Astrocyte (in vitro differentiated cells and primary cell): ENCODE results near the gene SPATA6L. TPM values are rescaled to one million over a fixed set of nuclear protein-coding genes. Genes with fewer than 3 reads are reported as not detected.

Source experiments
- DNase-seq: peaks from one replicate; pipeline ENCODE4 v3.0.0-alpha.2; 2010; ENCODE audit warnings: low read depth
- FAIRE-seq: peaks from 2 replicates; lab custom pipeline; 2011; peaks lifted over from hg19 to GRCh38; lab: Jason Lieb, UNC
- H2AFZ ChIP-seq: 2 replicates; pipeline ENCODE4 v1.6.0; 2012; ENCODE audit warnings: low read depth, low read length, inconsistent platforms
- H3K27ac ChIP-seq: 2 replicates; pipeline ENCODE4 v1.5.1; 2011; ENCODE audit warnings: low read depth, low read length, inconsistent platforms
- H3K27me3 ChIP-seq: 2 replicates; pipeline ENCODE4 v1.6.0; 2011; ENCODE audit warnings: low read length, inconsistent platforms; ENCODE audit not compliant: insufficient read depth
- H3K36me3 ChIP-seq: 2 replicates; pipeline ENCODE4 v1.5.1; 2011; ENCODE audit warnings: low read length, inconsistent platforms; ENCODE audit not compliant: insufficient read depth
- H3K4me1 ChIP-seq: 2 replicates; pipeline ENCODE4 v1.5.1; 2011; ENCODE audit warnings: low read length, inconsistent platforms; ENCODE audit not compliant: insufficient read depth
- H3K4me2 ChIP-seq: 2 replicates; pipeline ENCODE4 v1.6.0; 2012; ENCODE audit warnings: low read length, inconsistent platforms
- H3K4me3 ChIP-seq: 2 replicates; pipeline ENCODE4 v1.5.1; 2011; ENCODE audit warnings: low read depth, mild to moderate bottlenecking, low read length, inconsistent platforms; ENCODE audit not compliant: insufficient read depth
- H3K79me2 ChIP-seq: 2 replicates; pipeline ENCODE4 v1.6.0; 2012; ENCODE audit warnings: mild to moderate bottlenecking, low read length, inconsistent platforms; ENCODE audit not compliant: insufficient read depth
- H3K9ac ChIP-seq: 2 replicates; pipeline ENCODE4 v1.6.0; 2012; ENCODE audit warnings: mild to moderate bottlenecking, low read length, inconsistent platforms
- H3K9me3 ChIP-seq: 2 replicates; pipeline ENCODE4 v1.5.1; 2012; ENCODE audit warnings: low read depth, mild to moderate bottlenecking, low read length, inconsistent platforms; ENCODE audit not compliant: insufficient read depth
- H4K20me1 ChIP-seq: 2 replicates; pipeline ENCODE4 v1.6.0; 2012; ENCODE audit warnings: low read length, inconsistent platforms; ENCODE audit not compliant: insufficient read depth
- H3K27ac Mint-ChIP-seq: one replicate; pipeline ENCODE4 v1.8.0; 2021; ENCODE audit warnings: mild to moderate bottlenecking, mixed read lengths; ENCODE audit not compliant: unreplicated experiment
- H3K27me3 Mint-ChIP-seq: one replicate; pipeline ENCODE4 v1.8.0; 2021; ENCODE audit warnings: low read depth, mixed read lengths; ENCODE audit not compliant: unreplicated experiment
- H3K36me3 Mint-ChIP-seq: one replicate; pipeline ENCODE4 v1.8.0; 2021; ENCODE audit warnings: low read depth, mixed read lengths; ENCODE audit not compliant: unreplicated experiment
- H3K4me1 Mint-ChIP-seq: one replicate; pipeline ENCODE4 v1.8.0; 2021; ENCODE audit warnings: low read depth, mixed read lengths; ENCODE audit not compliant: unreplicated experiment
- H3K4me3 Mint-ChIP-seq: one replicate; pipeline ENCODE4 v1.8.0; 2021; ENCODE audit warnings: mild to moderate bottlenecking, moderate library complexity, mixed read lengths; ENCODE audit not compliant: unreplicated experiment
- H3K9me3 Mint-ChIP-seq: one replicate; pipeline ENCODE4 v1.8.0; 2021; ENCODE audit warnings: mild to moderate bottlenecking, mixed read lengths; ENCODE audit not compliant: unreplicated experiment
- EZH2 ChIP-seq: IDR thresholded peaks from 2 replicates; pipeline ENCODE4 v1.6.1; 2012; ENCODE audit warnings: mild to moderate bottlenecking, low read length, inconsistent platforms; ENCODE audit not compliant: insufficient read depth
- total RNA-seq: library from RNA; stranded (reverse); gene quantifications from 2 replicates; pipeline ENCODE4 v1.2.1, GENCODE V29; 2021
- TF ChIP-seq, protein P1 (sequence below): IDR thresholded peaks from 2 replicates; pipeline ENCODE4 v1.5.1; 2011; ENCODE audit warnings: low read depth, mild to moderate bottlenecking, inconsistent platforms, low read length, moderate library complexity; ENCODE audit not compliant: insufficient read depth

SPATA6L gene
- total RNA-seq, 1 donor from 2014 or later, result 2.8 TPM

DNA sequence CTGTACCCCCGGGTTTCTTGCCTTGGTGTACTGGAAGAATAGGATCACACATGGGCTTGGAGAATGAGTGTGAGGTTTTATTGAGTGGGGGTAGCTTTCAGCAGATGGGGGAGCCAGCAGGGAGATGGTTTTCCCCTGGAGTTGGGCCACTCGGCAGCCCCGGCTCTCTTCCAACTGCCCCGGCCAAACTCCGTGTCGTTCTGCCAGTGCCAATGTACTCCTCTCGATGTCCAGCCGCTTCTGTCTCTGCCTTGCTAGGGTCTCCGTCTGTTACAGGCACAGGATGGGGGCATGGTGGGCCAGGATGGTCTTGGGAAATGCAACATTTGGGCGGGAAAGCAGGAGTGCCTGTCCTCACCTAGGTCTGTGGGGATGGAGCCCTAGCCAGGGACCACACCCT lies 11.7 kb downstream of the SPATA6L start:
- H3K9ac ChIP-seq, result no peak overlapping the region
- H3K27me3 Mint-ChIP-seq, result no peaks in the 10 kb centered on the region
- peaks cover 4% of the 10 kb centered on the region for H3K36me3 Mint-ChIP-seq
- no peak for TF ChIP-seq EZH2
- TF ChIP-seq, protein P1, sequence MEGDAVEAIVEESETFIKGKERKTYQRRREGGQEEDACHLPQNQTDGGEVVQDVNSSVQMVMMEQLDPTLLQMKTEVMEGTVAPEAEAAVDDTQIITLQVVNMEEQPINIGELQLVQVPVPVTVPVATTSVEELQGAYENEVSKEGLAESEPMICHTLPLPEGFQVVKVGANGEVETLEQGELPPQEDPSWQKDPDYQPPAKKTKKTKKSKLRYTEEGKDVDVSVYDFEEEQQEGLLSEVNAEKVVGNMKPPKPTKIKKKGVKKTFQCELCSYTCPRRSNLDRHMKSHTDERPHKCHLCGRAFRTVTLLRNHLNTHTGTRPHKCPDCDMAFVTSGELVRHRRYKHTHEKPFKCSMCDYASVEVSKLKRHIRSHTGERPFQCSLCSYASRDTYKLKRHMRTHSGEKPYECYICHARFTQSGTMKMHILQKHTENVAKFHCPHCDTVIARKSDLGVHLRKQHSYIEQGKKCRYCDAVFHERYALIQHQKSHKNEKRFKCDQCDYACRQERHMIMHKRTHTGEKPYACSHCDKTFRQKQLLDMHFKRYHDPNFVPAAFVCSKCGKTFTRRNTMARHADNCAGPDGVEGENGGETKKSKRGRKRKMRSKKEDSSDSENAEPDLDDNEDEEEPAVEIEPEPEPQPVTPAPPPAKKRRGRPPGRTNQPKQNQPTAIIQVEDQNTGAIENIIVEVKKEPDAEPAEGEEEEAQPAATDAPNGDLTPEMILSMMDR, result no peak
- no peak overlapping the region for H3K27ac Mint-ChIP-seq
- FAIRE-seq, result no peak
- no peak overlapping the region for H3K27ac ChIP-seq
- H3K9me3 ChIP-seq, result no peaks in the 10 kb centered on the region
- H3K4me3 Mint-ChIP-seq, result no peak overlapping the region
- H3K4me2 ChIP-seq, result no peak overlapping the region
- no peak overlapping the region for H2AFZ ChIP-seq
- H3K79me2 ChIP-seq, result no peaks in the 10 kb centered on the region
- H3K9me3 Mint-ChIP-seq, result no peaks in the 10 kb centered on the region
- H3K4me3 ChIP-seq, result no peak overlapping the region
- no peak for DNase-seq
- H3K4me1 ChIP-seq, result no peaks in the 10 kb centered on the region
- no peaks in the 10 kb centered on the region for H3K27me3 ChIP-seq
- no peaks in the 10 kb centered on the region for H3K4me1 Mint-ChIP-seq
- no peaks in the 10 kb centered on the region for H3K36me3 ChIP-seq
- H4K20me1 ChIP-seq, result no peaks in the 10 kb centered on the region

DNA sequence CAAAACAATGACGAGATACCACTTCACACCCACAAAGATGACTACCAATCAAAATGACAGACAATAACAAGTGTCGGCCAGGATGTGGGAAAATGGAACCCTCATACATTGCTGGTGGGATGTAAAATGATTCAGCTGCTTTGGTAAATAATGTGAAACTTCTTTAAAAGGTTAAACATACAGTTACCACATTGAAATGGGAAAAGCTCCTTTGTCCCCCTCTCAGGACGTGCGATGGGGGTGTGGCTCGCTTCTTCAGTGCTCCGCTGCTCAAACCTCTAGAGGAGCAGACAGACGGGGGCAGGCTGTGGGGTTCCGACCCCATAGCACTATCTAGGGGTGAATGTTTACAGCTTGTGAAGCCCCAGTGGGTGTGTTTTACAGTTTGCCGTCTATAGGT lies 12.2 kb downstream of the SPATA6L start:
- no peaks in the 10 kb centered on the region for H4K20me1 ChIP-seq
- H3K36me3 ChIP-seq, result no peaks in the 10 kb centered on the region
- Mint-ChIP-seq H3K4me3 (no peak overlapping the region), H3K27ac (no peak overlapping the region), H3K36me3 (peaks cover 5% of the 10 kb centered on the region), H3K4me1 (no peaks in the 10 kb centered on the region), H3K9me3 (no peaks in the 10 kb centered on the region), H3K27me3 (no peaks in the 10 kb centered on the region)
- FAIRE-seq (no peak), DNase-seq (no peak)
- H3K27ac ChIP-seq, result no peak overlapping the region
- no peak overlapping the region for H2AFZ ChIP-seq
- TF ChIP-seq, protein P1, result no peak
- no peak for TF ChIP-seq EZH2
- H3K4me3 ChIP-seq, result no peak overlapping the region
- no peak overlapping the region for H3K4me2 ChIP-seq
- H3K27me3 ChIP-seq, result no peaks in the 10 kb centered on the region
- no peak overlapping the region for H3K9ac ChIP-seq
- H3K9me3 ChIP-seq, result no peaks in the 10 kb centered on the region
- no peaks in the 10 kb centered on the region for H3K4me1 ChIP-seq
- no peaks in the 10 kb centered on the region for H3K79me2 ChIP-seq

DNA sequence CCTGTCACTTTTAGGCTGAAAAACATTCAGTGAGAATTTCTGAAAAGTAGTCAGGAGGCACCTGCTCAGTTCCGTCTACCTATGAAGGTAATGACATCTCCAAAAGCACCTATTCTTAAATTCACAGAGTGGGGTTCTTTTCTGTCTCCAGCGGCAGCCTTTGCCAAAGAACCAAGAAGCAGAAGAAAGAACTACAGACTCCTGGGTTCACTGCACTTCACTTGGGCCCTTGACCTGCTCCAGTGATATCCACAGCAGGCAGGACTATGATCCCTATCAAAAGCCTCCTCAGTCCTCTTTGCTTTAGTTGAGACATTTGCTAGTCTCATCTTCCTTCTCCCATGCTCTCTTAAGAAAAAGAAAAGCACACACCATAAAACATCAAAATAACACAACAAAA lies 23.9 kb downstream of the SPATA6L start:
- H3K4me3 Mint-ChIP-seq, result no peak overlapping the region
- Histone ChIP-seq H2AFZ (no peak overlapping the region), H4K20me1 (no peaks in the 10 kb centered on the region), H3K36me3 (no peaks in the 10 kb centered on the region), H3K27ac (no peak overlapping the region), H3K4me2 (no peak overlapping the region), H3K79me2 (no peaks in the 10 kb centered on the region), H3K4me3 (no peak overlapping the region), H3K27me3 (no peaks in the 10 kb centered on the region), H3K4me1 (no peaks in the 10 kb centered on the region), H3K9ac (no peak overlapping the region), H3K9me3 (no peaks in the 10 kb centered on the region)
- FAIRE-seq (no peak), DNase-seq (no peak)
- no peak for TF ChIP-seq EZH2
- TF ChIP-seq, protein P1, result no peak
- H3K36me3 Mint-ChIP-seq, result no peaks in the 10 kb centered on the region
- peaks cover 4% of the 10 kb centered on the region for H3K4me1 Mint-ChIP-seq
- H3K27me3 Mint-ChIP-seq, result no peaks in the 10 kb centered on the region
- no peaks in the 10 kb centered on the region for H3K9me3 Mint-ChIP-seq
- no peak overlapping the region for H3K27ac Mint-ChIP-seq
